Activated CD8-positive, alpha-beta T cell treated with anti-CD3 and anti-CD28 coated beads for 36 hours (primary cell): ENCODE measurements around the gene TIPARP. TPM values are rescaled to one million over a fixed set of nuclear protein-coding genes. Genes with fewer than 3 reads are reported as not detected.
"Not testable (repeated sequence)": the region's sequence is repeated elsewhere in the genome, so short reads cannot be mapped to it uniquely, and the experiment has no call there.

Experiments used
- ATAC-seq: fragments of 200-7000 bp; cut with Tn5 transposase; one replicate; pipeline ENCODE4 v1.10.0; 2021; ENCODE audit warnings: mild to moderate bottlenecking, moderate library complexity
- CTCF ChIA-PET: fragments of 350-600 bp; sonication (Branson Sonifier 250); formaldehyde crosslinking; loops from one replicate; lab custom pipeline; 2021; ENCODE audit warnings: antibody characterized with exemption; lab: Charles Lee
- POLR2A ChIA-PET: fragments of 350-600 bp; sonication (Branson Sonifier 250); formaldehyde crosslinking; loops from one replicate; lab custom pipeline; 2021; ENCODE audit warnings: antibody characterized with exemption; lab: Charles Lee
- DNase-seq: peaks from one replicate; pipeline ENCODE4 v3.0.0-alpha.2; 2020
- H3K27ac Mint-ChIP-seq: one replicate; pipeline ENCODE4 v1.8.0; 2021; ENCODE audit warnings: mild to moderate bottlenecking, mixed read lengths
- H3K27me3 Mint-ChIP-seq: one replicate; pipeline ENCODE4 v1.8.0; 2021; ENCODE audit warnings: mixed read lengths
- H3K36me3 Mint-ChIP-seq: one replicate; pipeline ENCODE4 v1.8.0; 2021; ENCODE audit warnings: low read depth, mixed read lengths
- H3K4me1 Mint-ChIP-seq: one replicate; pipeline ENCODE4 v1.8.0; 2021; ENCODE audit warnings: low read depth, mixed read lengths
- H3K4me3 Mint-ChIP-seq: one replicate; pipeline ENCODE4 v1.8.0; 2021; ENCODE audit warnings: mild to moderate bottlenecking, moderate library complexity, mixed read lengths
- H3K9me3 Mint-ChIP-seq: one replicate; pipeline ENCODE4 v1.8.0; 2021; ENCODE audit warnings: mixed read lengths
- CTCF ChIP-seq: fragments of 200-600 bp; IDR thresholded peaks from one replicate; pipeline ENCODE4 v1.8.0; 2022; ENCODE audit warnings: antibody characterized with exemption, mild to moderate bottlenecking
- intact Hi-C: fragments of 100-400 bp; cut with micrococcal nuclease; formaldehyde crosslinking; loops from one replicate; pipeline ENCODE4 v1.10.0; 2022
- total RNA-seq, 2 experiments: library from RNA; stranded (reverse); gene quantifications; one replicate each; pipeline ENCODE4 v1.2.3, GENCODE V29; 2021

TIPARP gene
- total RNA-seq, 2 experiments from 2014 or later: 28.0 to 30.0 TPM

- no peak for ATAC-seq
- Mint-ChIP-seq H3K27me3 (no peaks in the 10 kb centered on the region), H3K27ac (no peak overlapping the region), H3K4me3 (no peak overlapping the region), H3K4me1 (no peaks in the 10 kb centered on the region), H3K9me3 (peaks cover 3% of the 10 kb centered on the region), H3K36me3 (no peaks in the 10 kb centered on the region)
- no peak for TF ChIP-seq CTCF
- ChIA-PET CTCF (interaction anchor here (0.5 to 0.8 kb wide), 2 partner anchors 192 to 201 kb away, joined by 3 to 6 read pairs; no protein-coding TSS in a partner anchor), POLR2A (no interaction called here)
- no peak for DNase-seq
- intact Hi-C loops: no loop called here
Measured at GRCh38 chr3:156735471-156735870, 61.1 kb downstream of the TIPARP start.

- CTCF ChIA-PET: not testable (repeated sequence)
Measured at GRCh38 chr3:156737049-156737448, 62.7 kb downstream of the TIPARP start.

GRCh38 chr3:156738251-156738650, 63.9 kb downstream of the TIPARP start:
- H3K4me1 Mint-ChIP-seq: no peaks in the 10 kb centered on the region
- H3K27me3 Mint-ChIP-seq: no peaks in the 10 kb centered on the region
- H3K4me3 Mint-ChIP-seq: no peak overlapping the region
- H3K36me3 Mint-ChIP-seq: no peaks in the 10 kb centered on the region
- no peak overlapping the region for H3K27ac Mint-ChIP-seq
- H3K9me3 Mint-ChIP-seq: peaks cover 3% of the 10 kb centered on the region
- ChIA-PET CTCF (no interaction called here), POLR2A (no interaction called here)
- ATAC-seq (no peak), DNase-seq (no peak)
- no peak for TF ChIP-seq CTCF
- intact Hi-C loops: no loop called here

More at GRCh38 chr3:156737049-156737448, 62.7 kb downstream of the TIPARP start:
- H3K4me3 Mint-ChIP-seq, H3K27me3 Mint-ChIP-seq, H3K36me3 Mint-ChIP-seq, H3K4me1 Mint-ChIP-seq, ATAC-seq, DNase-seq, H3K27ac Mint-ChIP-seq, intact Hi-C loops, H3K9me3 Mint-ChIP-seq, POLR2A ChIA-PET: not testable (repeated sequence)

GRCh38 chr3:156739976-156740375, 65.6 kb downstream of the TIPARP start:
- TF ChIP-seq CTCF: no peak
- Mint-ChIP-seq H3K27me3 (no peaks in the 10 kb centered on the region), H3K27ac (no peak overlapping the region), H3K36me3 (no peaks in the 10 kb centered on the region), H3K9me3 (peaks cover 3% of the 10 kb centered on the region), H3K4me1 (no peaks in the 10 kb centered on the region), H3K4me3 (no peak overlapping the region)
- intact Hi-C loops: no loop called here
- DNase-seq: no peak
- ChIA-PET POLR2A (no interaction called here), CTCF (no interaction called here)
- no peak for ATAC-seq

GRCh38 chr3:156740581-156740980, 66.2 kb downstream of the TIPARP start:
- DNase-seq, H3K9me3 Mint-ChIP-seq, ATAC-seq, CTCF ChIA-PET, H3K4me3 Mint-ChIP-seq, H3K27me3 Mint-ChIP-seq, intact Hi-C loops, POLR2A ChIA-PET, H3K4me1 Mint-ChIP-seq, H3K36me3 Mint-ChIP-seq, H3K27ac Mint-ChIP-seq: not testable (repeated sequence)

GRCh38 chr3:156741935-156742334, 67.5 kb downstream of the TIPARP start:
- Mint-ChIP-seq H3K27me3 (no peaks in the 10 kb centered on the region), H3K36me3 (no peaks in the 10 kb centered on the region), H3K4me1 (no peaks in the 10 kb centered on the region), H3K4me3 (no peak overlapping the region), H3K27ac (no peak overlapping the region), H3K9me3 (peaks cover 1% of the 10 kb centered on the region)
- CTCF ChIA-PET: no interaction called here
- DNase-seq (no peak), ATAC-seq (no peak)
- no peak for TF ChIP-seq CTCF
- intact Hi-C loops: no loop called here
- POLR2A ChIA-PET: no interaction called here
